C4-2B (cell line): ENCODE measurements around the gene STAM.

ENCODE experiments used
- H3K27ac ChIP-seq: fragments of 450-650 bp; 2 replicates; pipeline ENCODE4 v1.5.1; 2017
- ZFX ChIP-seq: fragments of 450-650 bp; IDR thresholded peaks from 2 replicates; pipeline ENCODE4 v1.6.1; 2017
- TF ChIP-seq, protein P1 (sequence below): fragments of 450-650 bp; conservative IDR thresholded peaks from 2 replicates; pipeline ENCODE4 v1.5.1; 2017; ENCODE audit warnings: mild to moderate bottlenecking

Gene STAM

DNA sequence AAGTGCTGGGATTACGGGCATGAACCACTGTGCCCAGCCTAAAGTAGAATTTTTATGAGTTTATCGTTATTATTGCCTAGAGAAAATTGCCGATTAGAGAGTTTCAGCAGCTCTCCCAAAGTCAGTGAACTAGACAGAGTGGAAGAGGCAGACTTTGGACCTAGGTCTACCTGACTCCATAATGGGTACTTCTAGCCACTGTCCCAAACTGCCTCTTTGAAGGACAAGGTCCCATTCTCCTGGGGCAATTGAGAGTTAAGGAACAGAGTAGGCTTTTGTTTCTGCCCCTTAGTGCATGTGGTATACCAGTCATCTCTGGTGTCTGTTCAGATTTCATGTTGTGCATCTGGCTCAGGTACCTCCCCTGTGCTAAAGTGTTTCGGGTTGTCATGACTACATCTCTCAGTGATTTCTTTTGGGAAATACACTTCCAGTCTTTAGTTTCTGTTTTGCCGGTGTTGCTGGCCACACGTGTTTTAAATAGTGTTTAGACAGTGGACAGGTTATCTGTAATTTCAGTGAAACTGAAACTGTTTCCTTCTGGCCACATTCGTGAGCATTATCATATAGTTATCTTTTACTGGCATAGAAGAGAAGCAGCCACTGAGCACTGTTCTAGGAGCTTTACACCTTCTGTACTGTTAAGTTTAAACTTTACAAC lies 112.7 kb downstream of the STAM start:
- TF ChIP-seq, protein P1, sequence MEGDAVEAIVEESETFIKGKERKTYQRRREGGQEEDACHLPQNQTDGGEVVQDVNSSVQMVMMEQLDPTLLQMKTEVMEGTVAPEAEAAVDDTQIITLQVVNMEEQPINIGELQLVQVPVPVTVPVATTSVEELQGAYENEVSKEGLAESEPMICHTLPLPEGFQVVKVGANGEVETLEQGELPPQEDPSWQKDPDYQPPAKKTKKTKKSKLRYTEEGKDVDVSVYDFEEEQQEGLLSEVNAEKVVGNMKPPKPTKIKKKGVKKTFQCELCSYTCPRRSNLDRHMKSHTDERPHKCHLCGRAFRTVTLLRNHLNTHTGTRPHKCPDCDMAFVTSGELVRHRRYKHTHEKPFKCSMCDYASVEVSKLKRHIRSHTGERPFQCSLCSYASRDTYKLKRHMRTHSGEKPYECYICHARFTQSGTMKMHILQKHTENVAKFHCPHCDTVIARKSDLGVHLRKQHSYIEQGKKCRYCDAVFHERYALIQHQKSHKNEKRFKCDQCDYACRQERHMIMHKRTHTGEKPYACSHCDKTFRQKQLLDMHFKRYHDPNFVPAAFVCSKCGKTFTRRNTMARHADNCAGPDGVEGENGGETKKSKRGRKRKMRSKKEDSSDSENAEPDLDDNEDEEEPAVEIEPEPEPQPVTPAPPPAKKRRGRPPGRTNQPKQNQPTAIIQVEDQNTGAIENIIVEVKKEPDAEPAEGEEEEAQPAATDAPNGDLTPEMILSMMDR: no peak
- no peak for TF ChIP-seq ZFX
- H3K27ac ChIP-seq: no peak overlapping the region

DNA sequence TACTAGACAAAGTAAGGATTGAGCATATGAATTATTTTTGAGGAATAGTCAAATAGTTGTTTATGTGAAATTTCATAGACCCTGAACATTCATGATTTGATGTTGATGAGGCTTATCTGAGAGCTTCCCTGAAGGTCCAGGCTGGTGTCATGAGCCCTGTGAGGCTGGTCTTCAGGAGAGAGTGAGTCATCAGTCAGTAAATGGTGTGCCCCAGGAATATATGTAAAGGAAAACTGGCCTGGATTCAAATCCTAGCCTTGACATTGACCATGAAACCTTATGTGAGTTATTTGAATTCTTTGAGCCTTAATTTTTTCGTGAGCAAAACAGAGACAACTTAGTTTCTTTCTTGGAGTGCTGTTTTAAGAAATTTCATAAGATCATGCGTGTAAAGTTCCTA lies 114.2 kb downstream of the STAM start:
- TF ChIP-seq, protein P1: no peak
- no peak for TF ChIP-seq ZFX
- no peak overlapping the region for H3K27ac ChIP-seq

DNA sequence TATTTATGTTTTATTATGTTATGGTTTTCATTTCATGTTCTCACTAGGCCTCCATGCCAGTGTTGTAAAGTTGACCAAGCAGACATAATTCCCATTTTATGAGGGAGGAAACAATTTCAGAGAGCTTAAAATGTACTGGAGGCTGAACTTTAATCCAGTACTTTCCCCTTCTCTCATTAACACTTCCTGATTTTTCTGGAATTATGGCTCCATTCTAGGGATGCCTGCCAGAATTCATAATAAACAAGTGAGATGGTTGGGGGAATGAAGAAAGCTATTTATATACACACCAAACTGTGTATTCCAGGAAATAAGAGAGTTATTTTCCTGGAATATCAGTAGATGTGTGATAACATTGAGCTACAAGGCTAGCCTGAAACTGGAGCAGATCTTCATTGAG lies 114.9 kb downstream of the STAM start:
- TF ChIP-seq, protein P1: no peak
- TF ChIP-seq ZFX: no peak
- no peak overlapping the region for H3K27ac ChIP-seq

DNA sequence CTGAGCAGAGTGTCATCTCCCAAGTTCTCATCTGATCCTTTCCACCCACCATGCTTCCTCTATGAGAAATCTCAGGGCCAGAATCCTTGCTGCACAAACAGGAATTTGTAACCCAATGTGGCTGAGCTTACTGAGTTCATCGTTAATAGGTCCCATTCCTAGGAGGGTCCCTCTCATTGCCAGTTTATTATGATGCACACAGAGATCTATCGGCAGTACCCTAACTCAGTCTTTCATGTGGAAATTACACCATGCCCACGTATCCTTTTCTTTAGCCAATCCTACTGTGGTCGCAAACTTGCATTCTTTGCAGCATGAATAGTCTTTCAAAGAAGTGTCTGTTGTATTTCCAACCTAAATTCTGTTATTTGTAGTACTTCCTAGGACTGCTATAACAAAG lies 120.2 kb downstream of the STAM start:
- TF ChIP-seq, protein P1: no peak
- TF ChIP-seq ZFX: no peak
- H3K27ac ChIP-seq: no peak overlapping the region

DNA sequence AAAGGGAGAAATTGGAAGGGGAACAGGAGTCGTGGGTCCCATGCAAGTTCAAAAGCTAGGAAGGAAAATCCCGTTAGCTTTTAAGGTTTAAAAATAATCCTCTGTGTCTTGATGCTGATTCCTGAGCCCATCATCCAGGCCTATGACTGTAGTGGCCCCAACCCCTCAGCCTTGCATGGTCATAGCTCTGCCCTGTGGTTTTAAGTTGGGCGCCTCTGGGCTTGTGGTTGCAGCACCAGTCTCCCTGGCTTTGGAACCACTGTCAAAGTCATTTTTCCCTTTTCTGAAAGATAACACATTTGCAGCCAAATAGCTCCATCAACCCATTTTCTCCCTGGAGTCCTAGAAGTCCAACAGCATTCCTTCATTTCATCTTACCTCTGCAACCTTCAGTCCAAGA lies 121.7 kb downstream of the STAM start:
- no peak overlapping the region for H3K27ac ChIP-seq
- TF ChIP-seq ZFX: no peak
- TF ChIP-seq, protein P1: no peak
